KBM-7 (cell line): ENCODE results near the gene PRDM16.

ENCODE experiments used
- DNase-seq: peaks from one replicate; pipeline ENCODE4 v3.0.0-alpha.2; 2015
- in situ Hi-C: fragments of 300-500 bp; cut with MboI; formaldehyde crosslinking; loops from 2 replicates; pipeline ENCODE4 v1.14.3; 2020; ENCODE audit warnings: low sequenced_read_pairs, low pct_unique_long_range_greater_than_20kb, mixed read lengths

The PRDM16 gene

DNA sequence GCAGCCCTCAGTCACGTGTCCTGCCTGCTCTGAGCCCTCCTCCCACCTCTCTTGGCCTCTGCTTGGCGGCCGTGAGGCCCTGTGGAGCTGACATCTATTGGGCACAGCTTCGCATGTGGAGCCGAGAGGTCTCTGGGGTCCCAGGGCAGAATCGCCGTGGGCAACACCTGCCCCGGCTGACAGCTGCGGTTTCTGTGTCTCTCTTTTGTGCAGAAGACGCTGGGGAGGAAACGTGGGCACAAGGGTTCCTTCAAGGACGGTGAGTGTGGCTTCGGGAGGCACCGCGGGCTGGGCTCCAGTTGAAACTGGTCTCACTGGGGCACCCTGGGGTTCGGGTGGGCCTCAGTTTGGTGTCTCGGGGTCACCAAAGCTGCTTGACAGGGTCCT is 396.9 kb downstream of the PRDM16 start:
- in situ Hi-C loops = no loop called here
- no peak for DNase-seq

DNA sequence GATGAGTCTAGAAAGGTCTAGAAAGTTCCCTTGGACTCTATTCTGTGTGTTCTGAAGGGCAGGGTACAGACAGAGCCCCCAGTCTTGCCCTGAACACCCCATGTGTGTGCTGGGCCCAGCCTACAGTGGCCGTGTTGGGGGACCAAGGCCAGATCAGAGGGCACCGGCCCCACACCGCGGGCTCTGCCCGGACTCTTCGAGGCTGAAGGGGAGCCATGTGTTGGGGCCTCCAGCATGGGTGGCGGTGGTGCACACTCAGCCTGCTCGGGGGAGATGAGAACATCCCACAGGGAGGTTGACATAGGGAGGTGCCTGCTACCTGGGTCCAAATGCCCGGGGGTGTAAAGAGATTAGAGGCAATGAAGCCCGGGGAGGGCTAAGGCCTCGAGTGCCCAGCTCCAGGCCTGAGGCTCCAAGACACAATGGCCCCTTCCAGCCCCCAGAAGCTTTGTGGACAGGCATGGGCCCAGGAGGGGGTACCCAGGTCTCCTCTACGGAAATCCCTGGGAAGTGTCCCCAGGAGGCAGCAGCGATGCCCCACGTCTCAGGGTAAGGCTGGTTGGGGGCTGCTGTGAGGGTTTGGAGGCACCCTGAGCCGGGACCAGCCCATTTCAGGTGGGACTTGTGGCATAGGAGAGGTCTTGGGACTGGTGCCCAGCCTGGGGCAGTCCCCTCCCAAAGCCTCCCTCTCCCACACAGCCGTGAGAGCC is 397.5 kb downstream of the PRDM16 start:
- in situ Hi-C loops = no loop called here
- DNase-seq = no peak

DNA sequence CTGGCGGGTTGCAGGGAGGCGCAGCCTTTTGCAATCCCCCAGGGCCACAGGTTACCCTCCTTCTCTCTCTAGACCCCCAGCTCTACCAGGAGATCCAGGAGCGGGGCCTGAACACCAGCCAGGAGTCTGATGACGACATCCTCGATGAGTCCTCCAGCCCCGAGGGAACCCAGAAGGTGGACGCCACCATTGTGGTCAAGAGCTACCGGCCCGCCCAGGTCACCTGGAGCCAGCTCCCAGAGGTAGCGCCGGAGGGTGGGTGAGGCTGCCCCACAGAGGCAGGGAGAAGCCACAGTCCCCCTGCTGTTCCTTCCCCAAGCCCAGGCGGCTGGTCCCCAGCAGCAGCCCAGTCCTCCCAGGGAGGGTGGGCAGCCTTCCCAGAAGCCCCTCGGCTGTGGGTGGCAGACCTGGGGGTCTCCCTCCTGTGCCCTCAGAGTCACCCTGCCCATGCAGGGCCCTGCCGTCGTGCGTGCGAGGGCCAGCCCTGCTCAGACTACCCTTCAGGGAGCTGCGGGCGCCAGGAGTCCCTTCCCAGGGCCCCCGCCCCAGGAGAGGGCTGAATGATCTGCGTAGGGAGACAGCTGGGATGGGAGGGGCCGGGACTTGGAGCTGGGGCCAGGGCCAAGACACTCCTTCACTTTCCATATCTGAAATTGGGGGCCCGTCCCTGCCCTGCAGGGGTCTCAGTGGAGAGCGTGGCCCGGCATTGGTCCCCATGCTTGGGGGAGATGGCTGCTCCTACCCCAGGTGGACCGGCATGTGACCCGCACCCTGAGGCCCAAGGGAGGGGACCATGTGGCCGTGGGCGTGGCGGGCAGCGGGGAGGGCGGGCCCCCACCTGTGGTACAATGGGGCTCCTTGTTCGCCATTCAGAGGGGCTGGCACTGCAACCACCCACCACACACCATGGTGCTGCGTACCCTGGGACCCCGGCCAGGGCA is 398.4 kb downstream of the PRDM16 start:
- DNase-seq = no peak
- in situ Hi-C loops = no loop called here

DNA sequence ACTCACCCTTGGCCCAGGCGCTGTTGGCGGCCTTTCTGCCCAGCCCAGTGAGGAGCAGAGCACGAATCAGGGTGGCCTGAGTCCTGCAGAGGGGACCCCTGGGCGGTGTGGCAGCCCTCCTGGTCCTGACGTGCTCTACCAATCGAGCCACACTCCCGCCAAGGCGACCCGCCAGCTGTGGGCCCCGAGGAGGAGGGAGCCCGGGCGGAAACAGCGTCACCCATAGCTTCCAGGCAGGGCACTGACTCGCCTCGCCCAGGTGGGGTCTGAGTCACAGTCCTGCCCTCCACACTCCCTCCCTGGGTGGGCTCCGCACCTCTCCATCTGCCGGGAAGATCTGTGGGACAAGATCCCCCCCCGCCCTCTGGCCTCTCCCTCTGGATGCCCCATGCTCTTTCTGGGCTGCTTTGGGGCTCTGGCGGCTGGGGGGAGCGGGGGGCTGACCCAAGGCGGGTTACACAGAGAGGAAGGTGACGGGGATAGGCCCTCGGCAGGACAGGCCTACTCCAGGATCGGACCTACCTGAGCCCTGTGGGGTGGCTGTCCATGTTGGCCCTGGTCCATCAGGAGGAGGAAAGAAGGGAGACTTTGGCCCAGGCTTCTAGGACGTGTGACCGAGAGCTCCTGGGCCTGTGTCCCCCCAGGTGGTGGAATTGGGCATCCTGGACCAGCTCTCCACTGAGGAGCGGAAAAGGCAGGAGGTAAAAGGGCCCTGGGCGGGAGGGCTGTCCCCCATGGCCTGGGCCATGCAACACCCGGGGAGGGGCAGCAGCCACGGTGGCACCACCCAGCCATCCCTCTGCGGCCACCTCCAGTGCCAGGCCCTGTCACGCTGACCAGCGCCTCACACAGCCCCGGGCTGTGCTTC is 399.5 kb downstream of the PRDM16 start:
- in situ Hi-C loops = no loop called here
- no peak for DNase-seq

DNA sequence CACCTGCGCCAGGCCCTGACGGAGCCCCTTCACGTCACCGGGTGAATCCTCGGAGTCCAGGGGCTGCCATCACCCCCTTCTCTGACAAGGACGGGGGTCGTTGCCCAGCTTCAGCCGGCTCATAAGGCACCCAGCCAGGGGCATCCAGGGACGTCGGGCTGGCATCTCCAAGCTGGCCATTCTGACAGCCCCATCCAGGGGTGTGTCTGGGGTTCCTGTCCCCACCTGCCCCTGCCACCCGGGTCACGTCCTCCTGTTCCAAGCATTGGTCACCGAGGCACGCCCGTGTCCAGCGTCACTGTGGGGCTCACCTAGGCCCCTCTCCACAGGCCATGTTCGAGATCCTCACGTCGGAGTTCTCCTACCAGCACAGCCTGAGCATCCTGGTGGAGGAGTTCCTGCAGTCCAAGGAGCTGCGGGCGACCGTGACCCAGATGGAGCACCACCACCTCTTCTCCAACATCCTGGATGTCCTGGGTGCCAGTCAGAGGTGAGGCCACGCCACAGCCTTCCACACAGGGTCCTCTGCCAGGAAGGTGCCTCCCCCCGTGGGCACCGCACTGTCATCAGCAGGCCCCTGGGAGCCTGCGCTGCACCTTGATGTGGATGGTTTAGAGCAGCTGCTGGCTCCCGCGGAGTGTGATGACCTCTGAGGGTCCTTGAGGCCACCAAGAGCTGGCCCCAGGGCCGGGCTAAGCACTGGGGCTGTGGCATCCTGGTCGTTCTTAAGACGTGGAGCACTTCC is 400.3 kb downstream of the PRDM16 start:
- DNase-seq = no peak
- in situ Hi-C loops = no loop called here

DNA sequence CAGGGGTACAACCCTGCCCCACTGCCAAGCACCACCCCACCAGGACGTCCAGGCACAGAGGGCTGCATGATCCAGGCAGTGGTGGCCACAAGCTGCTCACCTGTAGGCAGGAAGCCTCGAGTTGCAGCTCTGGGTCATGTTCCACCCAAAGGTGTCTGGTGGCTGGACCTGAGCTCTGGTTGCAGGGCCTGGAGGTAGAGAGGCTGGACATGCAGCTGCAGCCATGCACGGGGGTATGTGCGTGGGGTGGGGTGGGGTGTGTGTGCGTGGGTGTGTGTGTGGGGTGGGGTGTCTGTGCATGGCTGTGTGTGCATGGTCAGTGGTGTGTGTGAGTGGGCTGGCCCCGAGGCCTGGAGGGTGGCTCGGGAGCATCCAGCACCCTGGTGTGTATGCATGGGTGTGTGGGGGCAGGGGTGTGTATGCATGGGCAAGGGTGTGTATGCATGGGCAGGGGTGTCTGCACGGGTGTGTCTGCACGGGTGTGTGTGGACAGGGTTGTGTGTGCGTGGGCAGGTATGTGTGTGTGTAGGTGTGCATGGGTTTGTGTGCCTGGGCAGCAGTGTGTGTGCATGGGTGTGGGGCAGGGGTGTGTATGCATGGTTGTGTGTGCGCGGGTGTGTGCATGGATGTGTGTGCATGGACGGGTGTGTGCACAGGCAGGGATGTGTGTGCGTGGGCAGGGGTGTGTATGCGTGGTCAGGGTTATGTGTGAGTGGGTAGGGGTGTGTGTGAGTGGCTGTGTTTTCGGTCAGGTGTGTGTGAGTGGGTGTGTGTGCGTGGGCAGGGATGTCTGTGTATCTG is 401.0 kb downstream of the PRDM16 start:
- in situ Hi-C loops = no loop called here
- no peak for DNase-seq

DNA sequence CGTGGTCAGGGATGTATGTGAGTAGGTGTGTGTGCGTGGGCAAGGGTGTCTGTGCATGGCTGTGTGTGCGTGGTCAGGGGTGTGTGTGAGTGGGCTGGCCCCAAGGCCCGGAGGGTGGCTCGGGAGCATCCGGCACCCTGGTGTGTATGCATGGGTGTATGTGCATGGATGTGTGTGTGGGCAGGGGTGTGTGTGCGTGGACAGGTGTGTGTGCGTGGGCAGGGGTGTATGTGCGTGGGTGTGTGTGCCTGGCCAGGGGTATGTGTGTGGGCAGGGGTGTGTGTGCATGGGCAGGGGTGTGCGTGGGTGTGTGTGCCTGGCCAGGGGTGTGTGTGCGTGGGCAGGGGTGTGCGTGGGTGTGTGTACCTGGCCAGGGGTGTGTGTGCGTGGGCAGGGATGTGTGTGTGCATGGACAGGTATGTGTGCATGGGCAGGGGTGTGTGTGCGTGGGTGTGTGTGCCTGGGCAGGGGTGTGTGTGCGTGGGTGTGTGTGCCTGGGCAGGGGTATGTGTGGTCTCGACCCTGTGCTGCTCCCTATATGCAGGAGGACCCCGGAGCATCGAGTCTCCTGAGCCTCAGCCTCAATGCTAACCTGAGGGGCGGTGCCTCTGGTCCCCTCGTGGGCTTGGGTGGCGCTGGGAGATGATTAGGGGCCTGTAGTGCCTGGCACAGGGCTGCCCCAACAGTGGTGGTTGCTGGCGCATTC is 401.8 kb downstream of the PRDM16 start:
- no peak for DNase-seq
- in situ Hi-C loops = no loop called here

DNA sequence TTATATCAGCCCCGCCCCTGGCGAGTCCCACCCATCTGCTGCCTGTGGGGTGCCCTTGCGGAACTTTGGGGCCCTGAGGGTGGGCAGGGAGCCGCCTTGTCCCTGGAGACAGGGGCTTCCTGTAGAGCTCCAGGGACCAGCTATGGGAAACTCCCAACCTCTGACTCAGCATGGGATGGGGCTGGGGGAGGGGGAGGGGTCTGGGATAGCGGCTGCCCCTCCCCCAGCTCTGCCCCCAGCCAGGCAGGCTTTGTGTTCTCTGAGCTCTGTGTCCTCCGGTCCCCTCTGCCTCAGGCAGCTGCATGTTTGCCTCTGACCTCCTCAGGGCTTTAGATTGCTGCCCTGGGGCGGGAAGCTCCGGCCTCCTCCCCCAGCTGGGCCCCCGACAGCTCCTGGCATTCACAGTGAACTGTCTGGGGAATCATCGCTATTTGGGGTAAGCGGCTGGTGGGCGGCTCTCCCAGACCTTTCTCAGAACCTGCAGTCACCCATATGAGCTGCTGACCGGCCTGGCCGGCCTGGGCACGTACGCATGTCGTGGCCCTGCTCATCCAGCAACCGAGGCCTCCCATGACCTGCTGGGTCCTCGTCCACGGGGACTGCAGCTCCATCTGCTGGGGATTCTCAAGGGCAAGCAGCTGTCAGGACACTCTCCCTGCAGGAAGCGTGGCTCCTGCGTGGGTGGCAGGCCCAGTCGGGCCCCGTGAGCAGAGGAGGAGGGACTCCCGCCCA is 402.5 kb downstream of the PRDM16 start:
- in situ Hi-C loops = no loop called here
- DNase-seq = no peak

DNA sequence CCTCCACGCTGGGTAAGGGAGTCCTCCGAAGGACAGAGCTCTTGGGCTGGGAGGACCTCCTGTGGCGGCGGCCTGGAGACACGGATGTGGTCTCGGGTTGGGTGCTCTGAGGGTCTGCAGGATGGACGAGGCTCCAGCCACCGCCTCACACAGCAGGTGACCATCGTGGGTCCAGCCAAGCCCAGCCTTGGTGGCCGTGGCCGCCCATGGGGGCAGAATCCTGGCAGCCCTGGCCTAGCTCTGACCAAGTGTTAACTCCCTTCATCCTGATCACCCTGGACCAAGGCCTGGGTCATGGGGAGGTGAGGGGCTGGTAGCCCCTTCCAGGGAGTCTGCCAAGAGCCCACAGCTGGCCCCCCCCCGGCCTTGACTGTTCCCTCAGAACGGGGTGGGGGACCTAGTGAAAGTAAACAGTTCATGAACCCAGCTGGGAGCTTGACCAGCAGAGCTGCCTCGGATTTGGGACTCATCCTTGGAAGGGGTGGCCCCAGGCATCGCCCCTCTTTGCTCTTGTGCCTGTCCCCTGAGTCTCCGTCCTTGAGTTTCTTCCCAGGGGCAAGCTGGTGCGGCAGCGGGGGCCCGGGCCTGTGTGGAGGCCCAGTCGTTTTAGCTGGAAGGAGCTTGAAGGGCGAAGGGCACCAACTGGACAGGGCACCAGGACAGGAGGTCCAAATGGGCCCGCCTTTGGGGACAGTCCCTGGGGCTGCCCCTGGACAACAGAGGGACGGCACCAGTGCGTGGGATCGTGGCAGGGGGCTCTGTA is 403.3 kb downstream of the PRDM16 start:
- DNase-seq = no peak
- in situ Hi-C loops = no loop called here

DNA sequence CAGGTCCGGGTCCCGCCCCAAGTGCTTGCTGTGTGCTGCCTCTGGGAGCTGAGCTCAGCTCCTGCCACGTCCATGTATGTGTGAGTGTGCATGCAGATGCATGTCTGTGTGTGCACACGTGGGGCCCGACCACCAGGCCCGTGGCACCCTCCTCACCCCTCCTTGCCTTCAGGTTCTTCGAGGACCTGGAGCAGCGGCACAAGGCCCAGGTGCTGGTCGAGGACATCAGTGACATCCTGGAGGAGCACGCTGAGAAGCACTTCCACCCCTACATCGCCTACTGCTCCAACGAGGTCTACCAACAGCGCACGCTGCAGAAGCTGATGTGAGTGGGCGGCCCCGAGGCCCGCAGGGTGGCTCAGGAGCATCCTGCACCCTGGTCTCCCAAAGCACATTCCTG is 403.9 kb downstream of the PRDM16 start:
- in situ Hi-C loops = no loop called here
- no peak for DNase-seq

DNA sequence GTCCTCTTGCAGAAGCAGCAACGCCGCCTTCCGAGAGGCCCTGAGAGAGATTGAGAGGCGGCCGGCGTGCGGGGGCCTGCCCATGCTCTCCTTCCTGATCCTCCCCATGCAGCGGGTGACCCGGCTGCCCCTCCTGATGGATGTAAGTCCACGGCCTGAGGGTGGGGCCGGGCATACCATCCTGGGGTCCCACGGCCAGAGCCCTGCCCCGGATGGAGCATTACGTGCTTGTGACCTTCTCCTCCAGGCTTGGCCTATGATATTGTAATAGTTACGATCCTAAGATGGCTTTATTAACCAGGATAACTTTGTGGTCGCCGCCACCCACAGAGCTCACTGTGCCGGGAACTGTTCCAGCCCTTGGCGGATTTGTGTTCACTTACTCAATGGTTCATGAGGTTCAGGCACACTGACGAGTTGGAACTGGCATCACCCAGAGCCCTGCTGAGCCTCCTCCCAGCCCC is 404.4 kb downstream of the PRDM16 start:
- DNase-seq = no peak
- in situ Hi-C loops = no loop called here

DNA sequence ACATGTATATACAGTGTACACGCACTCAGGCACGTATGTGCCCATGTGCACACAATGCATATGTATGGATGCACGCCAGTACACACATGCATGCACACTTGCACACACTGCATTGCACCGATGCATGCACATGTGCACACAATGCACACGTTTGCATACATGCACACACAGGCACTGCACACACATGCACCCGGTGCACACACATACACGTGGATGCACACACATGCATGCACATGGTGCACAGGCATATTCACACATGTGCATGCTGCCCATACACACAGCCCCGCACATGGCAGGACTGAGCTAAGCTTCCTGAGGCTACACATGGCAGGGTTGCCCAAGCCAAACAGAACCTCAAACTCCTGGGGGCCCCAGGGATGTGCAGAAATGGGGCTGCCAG is 405.0 kb downstream of the PRDM16 start:
- in situ Hi-C loops = no loop called here

DNA sequence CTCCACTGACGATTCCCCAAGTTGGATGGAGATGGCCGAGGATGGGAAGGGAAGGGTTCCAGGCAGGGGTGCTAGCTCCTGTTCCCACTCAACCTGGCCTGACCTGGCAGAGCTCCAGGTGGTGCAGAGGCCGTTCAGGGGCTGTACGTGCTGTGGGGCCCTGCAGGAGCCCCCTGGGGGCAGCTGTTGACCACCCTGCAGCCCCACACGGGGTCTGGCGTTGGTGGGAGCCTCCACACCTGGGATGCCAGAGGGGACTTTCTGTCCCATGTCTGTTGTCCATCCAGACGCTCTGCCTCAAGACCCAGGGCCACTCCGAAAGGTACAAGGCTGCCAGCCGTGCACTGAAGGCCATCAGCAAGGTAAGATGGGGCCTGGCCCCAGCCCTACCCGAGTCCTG is 405.4 kb downstream of the PRDM16 start:
- in situ Hi-C loops = no loop called here

More for the DNA sequence above, 405.0 kb downstream of the PRDM16 start:
- DNase-seq = no peak

DNA sequence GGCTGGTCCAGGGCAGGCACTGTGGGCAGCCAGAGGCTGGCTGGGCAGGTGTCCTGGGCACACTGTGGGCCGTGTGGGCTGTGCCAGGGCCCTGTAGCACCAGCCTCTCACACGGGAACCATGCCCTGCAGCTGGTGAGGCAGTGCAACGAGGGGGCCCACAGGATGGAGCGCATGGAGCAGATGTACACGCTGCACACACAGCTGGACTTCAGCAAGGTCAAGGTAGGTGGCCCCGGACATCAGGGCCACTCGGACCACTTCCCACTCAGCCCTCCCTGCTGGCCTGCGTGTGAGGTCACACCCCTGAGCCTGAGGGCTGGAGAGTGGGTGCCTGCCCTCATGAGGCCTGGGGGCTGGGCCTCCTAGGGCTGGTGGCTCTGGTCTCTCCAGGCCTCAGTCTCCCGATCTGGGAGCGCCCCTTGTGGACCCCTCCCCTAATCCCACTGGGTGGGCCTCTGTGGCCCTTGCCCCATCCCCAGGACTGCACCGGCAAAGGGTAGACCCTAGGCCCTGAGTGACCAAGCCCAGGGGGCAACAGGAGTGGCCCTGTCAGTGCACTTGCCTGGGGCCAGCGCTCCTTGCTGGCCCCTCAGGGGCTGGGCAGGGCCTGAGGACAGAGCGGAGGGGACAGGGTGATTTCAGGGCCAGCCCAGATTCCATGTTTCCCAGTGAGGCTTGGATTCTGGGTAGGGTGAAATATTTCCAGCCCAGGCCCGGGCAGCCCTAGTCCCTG is 407.0 kb downstream of the PRDM16 start:
- DNase-seq = no peak
- in situ Hi-C loops = no loop called here

More for the DNA sequence above, 405.4 kb downstream of the PRDM16 start:
- no peak for DNase-seq

DNA sequence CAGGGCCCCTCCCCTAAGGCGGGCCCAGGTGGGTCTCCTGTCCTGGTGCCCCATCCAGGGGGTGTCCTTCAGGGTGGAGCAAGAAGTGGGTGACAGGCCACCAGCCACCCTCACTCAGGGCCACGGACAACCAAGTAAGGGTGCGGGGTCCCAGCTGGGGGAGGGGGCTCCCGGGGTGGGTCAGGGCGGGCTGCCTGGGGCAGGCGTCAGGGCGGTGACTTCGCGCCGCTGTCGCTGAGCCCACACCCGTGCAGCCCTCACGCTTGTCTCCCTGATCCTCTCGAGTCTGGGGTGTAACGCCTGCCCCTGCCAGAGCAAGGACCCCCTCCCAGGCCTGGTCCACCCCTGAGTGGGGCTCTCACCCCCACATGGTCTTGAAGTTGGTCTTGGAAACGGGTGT is 407.7 kb downstream of the PRDM16 start:
- in situ Hi-C loops = no loop called here

More for the DNA sequence above, 407.7 kb downstream of the PRDM16 start:
- DNase-seq = no peak
